WTC11 (cell line): ENCODE results near the gene MINDY4B. TPM values are rescaled to one million over a fixed set of nuclear protein-coding genes. Genes with fewer than 3 reads are reported as not detected.

ENCODE experiments used
- ATAC-seq: fragments of 200-7000 bp; cut with Tn5 transposase; 2 replicates; pipeline ENCODE4 v1.10.0; 2021; ENCODE audit warnings: mild to moderate bottlenecking, moderate library complexity
- CTCF ChIA-PET: fragments of 300-600 bp; sonication (Branson Sonifier 250); formaldehyde crosslinking; loops from one replicate; lab custom pipeline; 2021; ENCODE audit warnings: antibody characterized with exemption; lab: Charles Lee
- POLR2A ChIA-PET: fragments of 350-600 bp; sonication (Branson Sonifier 250); formaldehyde crosslinking; loops from one replicate; lab custom pipeline; 2021; ENCODE audit warnings: antibody characterized with exemption; lab: Charles Lee
- DNase-seq: peaks from one replicate; pipeline ENCODE4 v3.0.0; 2021; ENCODE audit warnings: low spot score
- H3K27ac Mint-ChIP-seq: 2 replicates; pipeline ENCODE4 v1.8.0; 2021; ENCODE audit warnings: mixed read lengths
- H3K27me3 Mint-ChIP-seq: 2 replicates; pipeline ENCODE4 v1.8.0; 2021; ENCODE audit warnings: low read depth, mild to moderate bottlenecking, moderate library complexity, mixed read lengths
- H3K36me3 Mint-ChIP-seq: 2 replicates; pipeline ENCODE4 v1.8.0; 2021; ENCODE audit warnings: mixed read lengths
- H3K4me1 Mint-ChIP-seq: 2 replicates; pipeline ENCODE4 v1.8.0; 2022; ENCODE audit warnings: mixed read lengths
- H3K4me3 Mint-ChIP-seq: 2 replicates; pipeline ENCODE4 v1.8.0; 2021; ENCODE audit warnings: mild to moderate bottlenecking, moderate library complexity, mixed read lengths
- H3K9me3 Mint-ChIP-seq: 2 replicates; pipeline ENCODE4 v1.8.0; 2021; ENCODE audit warnings: mixed read lengths
- CBFB ChIP-seq: sonication (generic); formaldehyde crosslinking; IDR thresholded peaks from 2 replicates; pipeline ENCODE4 v1.8.1; 2022; ENCODE audit warnings: mild to moderate bottlenecking, low read depth, missing genetic modification reagents
- IRF2 ChIP-seq: sonication (generic); formaldehyde crosslinking; IDR thresholded peaks from 2 replicates; pipeline ENCODE4 v1.8.0; 2022; ENCODE audit warnings: low read depth, missing genetic modification reagents, borderline replicate concordance
- JAZF1 ChIP-seq: fragments of 250-450 bp; sonication (Bioruptor Pico); IDR thresholded peaks from 2 replicates; pipeline ENCODE4 v1.9.0; 2021; ENCODE audit warnings: moderate library complexity, mild to moderate bottlenecking, inconsistent platforms
- MXD4 ChIP-seq: fragments of 250-450 bp; sonication (Bioruptor Pico); IDR thresholded peaks from 2 replicates; pipeline ENCODE4 v1.8.0; 2021; ENCODE audit warnings: mild to moderate bottlenecking, moderate library complexity, borderline replicate concordance
- NR3C1 ChIP-seq: sonication (generic); formaldehyde crosslinking; conservative IDR thresholded peaks from 2 replicates; pipeline ENCODE4 v1.8.1; 2023; ENCODE audit warnings: low read depth, mild to moderate bottlenecking, missing genetic modification reagents
- RELA ChIP-seq: sonication (generic); formaldehyde crosslinking; IDR thresholded peaks from 2 replicates; pipeline ENCODE4 v1.8.1; 2022; ENCODE audit warnings: missing genetic modification reagents, mild to moderate bottlenecking, borderline replicate concordance
- RORB ChIP-seq: fragments of 250-450 bp; sonication (Bioruptor Pico); IDR thresholded peaks from 2 replicates; pipeline ENCODE4 v1.9.0; 2021; ENCODE audit warnings: mild to moderate bottlenecking
- SOX15 ChIP-seq: fragments of 250-450 bp; sonication (Bioruptor Pico); IDR thresholded peaks from 2 replicates; pipeline ENCODE4 v1.9.0; 2021; ENCODE audit warnings: mild to moderate bottlenecking
- ZNF232 ChIP-seq: sonication (generic); formaldehyde crosslinking; IDR thresholded peaks from 2 replicates; pipeline ENCODE4 v1.8.0; 2022; ENCODE audit warnings: mild to moderate bottlenecking, missing genetic modification reagents
- ZNF317 ChIP-seq: sonication (generic); formaldehyde crosslinking; IDR thresholded peaks from 2 replicates; pipeline ENCODE4 v1.8.1; 2023; ENCODE audit warnings: low read depth, mild to moderate bottlenecking, moderate library complexity, missing genetic modification reagents, borderline replicate concordance
- ZNF423 ChIP-seq: fragments of 250-450 bp; sonication (Bioruptor Pico); IDR thresholded peaks from 2 replicates; pipeline ENCODE4 v2.1.2; 2022; ENCODE audit warnings: mild to moderate bottlenecking, moderate library complexity
- total RNA-seq: library from RNA; stranded (reverse); gene quantifications from 3 replicates; pipeline ENCODE4 v1.2.3, GENCODE V29; 2021
- TF ChIP-seq, protein P1 (sequence below): sonication (generic); formaldehyde crosslinking; IDR thresholded peaks from 2 replicates; pipeline ENCODE4 v1.8.1; 2022; ENCODE audit warnings: mild to moderate bottlenecking, missing genetic modification reagents, moderate library complexity, borderline replicate concordance
- TF ChIP-seq, protein P2 (sequence below): fragments of 200-600 bp; IDR thresholded peaks from 2 replicates; pipeline ENCODE4 v1.8.0; 2022; ENCODE audit warnings: antibody characterized with exemption
- TF ChIP-seq, protein P3 (sequence below): sonication (generic); formaldehyde crosslinking; IDR thresholded peaks from 2 replicates; pipeline ENCODE4 v1.8.1; 2023; ENCODE audit warnings: mild to moderate bottlenecking, missing genetic modification reagents, borderline replicate concordance
- TF ChIP-seq, protein P4 (sequence below): fragments of 250-450 bp; sonication (Bioruptor Pico); IDR thresholded peaks from 2 replicates; pipeline ENCODE4 v1.9.0; 2021; ENCODE audit warnings: moderate library complexity, mild to moderate bottlenecking, inconsistent platforms, borderline replicate concordance
- TF ChIP-seq, protein P5 (sequence below): sonication (generic); formaldehyde crosslinking; IDR thresholded peaks from 2 replicates; pipeline ENCODE4 v1.8.1; 2023; ENCODE audit warnings: mild to moderate bottlenecking, missing genetic modification reagents, moderate library complexity
- TF ChIP-seq, protein P6 (sequence below): fragments of 250-450 bp; sonication (Bioruptor Pico); IDR thresholded peaks from 2 replicates; pipeline ENCODE4 v1.9.0; 2021; ENCODE audit warnings: mild to moderate bottlenecking

The MINDY4B gene
- total RNA-seq, 1 experiment from 2014 or later: not detected

DNA sequence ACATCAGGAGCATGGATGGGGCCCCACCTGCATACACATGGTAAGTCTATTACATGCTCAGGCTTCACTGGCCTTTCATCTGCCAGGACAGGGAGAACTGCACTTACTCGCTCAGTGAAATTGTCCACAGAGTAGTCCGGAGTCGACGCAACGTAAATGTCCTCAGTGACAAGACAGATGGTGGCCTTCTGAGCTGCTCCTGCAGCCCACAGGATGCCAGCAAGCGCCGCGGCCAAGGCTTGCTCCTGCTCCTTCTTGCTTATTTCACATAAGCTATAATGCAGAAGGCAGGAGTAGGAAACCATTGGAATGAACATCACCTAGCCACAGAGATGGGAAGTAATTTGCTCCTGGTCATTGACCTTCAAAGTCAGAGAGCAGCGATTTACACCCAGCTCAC, 14.4 kb downstream of the MINDY4B start:
- ChIA-PET CTCF (interaction anchor here (0.6 kb wide), 1 partner anchor 534 kb away, joined by 3 read pairs; no protein-coding TSS in a partner anchor), POLR2A (no interaction called here)
- no peaks in the 10 kb centered on the region for H3K4me1 Mint-ChIP-seq
- peaks cover 2% of the 10 kb centered on the region for H3K36me3 Mint-ChIP-seq
- peaks cover 21% of the 10 kb centered on the region for H3K9me3 Mint-ChIP-seq
- H3K27ac Mint-ChIP-seq: no peak overlapping the region
- H3K27me3 Mint-ChIP-seq: no peaks in the 10 kb centered on the region
- DNase-seq (no peak), ATAC-seq (no peak)
- H3K4me3 Mint-ChIP-seq: no peak overlapping the region
- TF ChIP-seq ZNF232 (no peak), CBFB (CRISPR knock-in tag) (no peak), RORB (no peak), JAZF1 (CRISPR knock-in tag) (no peak), ZNF317 (no peak), ZNF423 (CRISPR knock-in tag) (no peak), MXD4 (CRISPR knock-in tag) (no peak), RELA (CRISPR knock-in tag) (no peak), IRF2 (no peak), SOX15 (no peak), NR3C1 (CRISPR knock-in tag) (no peak)
- TF ChIP-seq, protein P1, sequence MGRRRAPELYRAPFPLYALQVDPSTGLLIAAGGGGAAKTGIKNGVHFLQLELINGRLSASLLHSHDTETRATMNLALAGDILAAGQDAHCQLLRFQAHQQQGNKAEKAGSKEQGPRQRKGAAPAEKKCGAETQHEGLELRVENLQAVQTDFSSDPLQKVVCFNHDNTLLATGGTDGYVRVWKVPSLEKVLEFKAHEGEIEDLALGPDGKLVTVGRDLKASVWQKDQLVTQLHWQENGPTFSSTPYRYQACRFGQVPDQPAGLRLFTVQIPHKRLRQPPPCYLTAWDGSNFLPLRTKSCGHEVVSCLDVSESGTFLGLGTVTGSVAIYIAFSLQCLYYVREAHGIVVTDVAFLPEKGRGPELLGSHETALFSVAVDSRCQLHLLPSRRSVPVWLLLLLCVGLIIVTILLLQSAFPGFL: no peak
- TF ChIP-seq, protein P2, sequence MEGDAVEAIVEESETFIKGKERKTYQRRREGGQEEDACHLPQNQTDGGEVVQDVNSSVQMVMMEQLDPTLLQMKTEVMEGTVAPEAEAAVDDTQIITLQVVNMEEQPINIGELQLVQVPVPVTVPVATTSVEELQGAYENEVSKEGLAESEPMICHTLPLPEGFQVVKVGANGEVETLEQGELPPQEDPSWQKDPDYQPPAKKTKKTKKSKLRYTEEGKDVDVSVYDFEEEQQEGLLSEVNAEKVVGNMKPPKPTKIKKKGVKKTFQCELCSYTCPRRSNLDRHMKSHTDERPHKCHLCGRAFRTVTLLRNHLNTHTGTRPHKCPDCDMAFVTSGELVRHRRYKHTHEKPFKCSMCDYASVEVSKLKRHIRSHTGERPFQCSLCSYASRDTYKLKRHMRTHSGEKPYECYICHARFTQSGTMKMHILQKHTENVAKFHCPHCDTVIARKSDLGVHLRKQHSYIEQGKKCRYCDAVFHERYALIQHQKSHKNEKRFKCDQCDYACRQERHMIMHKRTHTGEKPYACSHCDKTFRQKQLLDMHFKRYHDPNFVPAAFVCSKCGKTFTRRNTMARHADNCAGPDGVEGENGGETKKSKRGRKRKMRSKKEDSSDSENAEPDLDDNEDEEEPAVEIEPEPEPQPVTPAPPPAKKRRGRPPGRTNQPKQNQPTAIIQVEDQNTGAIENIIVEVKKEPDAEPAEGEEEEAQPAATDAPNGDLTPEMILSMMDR: no peak
- TF ChIP-seq, protein P3, sequence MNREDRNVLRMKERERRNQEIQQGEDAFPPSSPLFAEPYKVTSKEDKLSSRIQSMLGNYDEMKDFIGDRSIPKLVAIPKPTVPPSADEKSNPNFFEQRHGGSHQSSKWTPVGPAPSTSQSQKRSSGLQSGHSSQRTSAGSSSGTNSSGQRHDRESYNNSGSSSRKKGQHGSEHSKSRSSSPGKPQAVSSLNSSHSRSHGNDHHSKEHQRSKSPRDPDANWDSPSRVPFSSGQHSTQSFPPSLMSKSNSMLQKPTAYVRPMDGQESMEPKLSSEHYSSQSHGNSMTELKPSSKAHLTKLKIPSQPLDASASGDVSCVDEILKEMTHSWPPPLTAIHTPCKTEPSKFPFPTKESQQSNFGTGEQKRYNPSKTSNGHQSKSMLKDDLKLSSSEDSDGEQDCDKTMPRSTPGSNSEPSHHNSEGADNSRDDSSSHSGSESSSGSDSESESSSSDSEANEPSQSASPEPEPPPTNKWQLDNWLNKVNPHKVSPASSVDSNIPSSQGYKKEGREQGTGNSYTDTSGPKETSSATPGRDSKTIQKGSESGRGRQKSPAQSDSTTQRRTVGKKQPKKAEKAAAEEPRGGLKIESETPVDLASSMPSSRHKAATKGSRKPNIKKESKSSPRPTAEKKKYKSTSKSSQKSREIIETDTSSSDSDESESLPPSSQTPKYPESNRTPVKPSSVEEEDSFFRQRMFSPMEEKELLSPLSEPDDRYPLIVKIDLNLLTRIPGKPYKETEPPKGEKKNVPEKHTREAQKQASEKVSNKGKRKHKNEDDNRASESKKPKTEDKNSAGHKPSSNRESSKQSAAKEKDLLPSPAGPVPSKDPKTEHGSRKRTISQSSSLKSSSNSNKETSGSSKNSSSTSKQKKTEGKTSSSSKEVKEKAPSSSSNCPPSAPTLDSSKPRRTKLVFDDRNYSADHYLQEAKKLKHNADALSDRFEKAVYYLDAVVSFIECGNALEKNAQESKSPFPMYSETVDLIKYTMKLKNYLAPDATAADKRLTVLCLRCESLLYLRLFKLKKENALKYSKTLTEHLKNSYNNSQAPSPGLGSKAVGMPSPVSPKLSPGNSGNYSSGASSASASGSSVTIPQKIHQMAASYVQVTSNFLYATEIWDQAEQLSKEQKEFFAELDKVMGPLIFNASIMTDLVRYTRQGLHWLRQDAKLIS (CRISPR knock-in tag): no peak
- TF ChIP-seq, protein P4, sequence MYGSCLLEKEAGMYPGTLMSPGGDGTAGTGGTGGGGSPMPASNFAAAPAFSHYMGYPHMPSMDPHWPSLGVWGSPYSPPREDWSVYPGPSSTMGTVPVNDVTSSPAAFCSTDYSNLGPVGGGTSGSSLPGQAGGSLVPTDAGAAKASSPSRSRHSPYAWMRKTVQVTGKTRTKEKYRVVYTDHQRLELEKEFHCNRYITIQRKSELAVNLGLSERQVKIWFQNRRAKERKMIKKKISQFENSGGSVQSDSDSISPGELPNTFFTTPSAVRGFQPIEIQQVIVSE (CRISPR knock-in tag): no peak
- TF ChIP-seq, protein P5, sequence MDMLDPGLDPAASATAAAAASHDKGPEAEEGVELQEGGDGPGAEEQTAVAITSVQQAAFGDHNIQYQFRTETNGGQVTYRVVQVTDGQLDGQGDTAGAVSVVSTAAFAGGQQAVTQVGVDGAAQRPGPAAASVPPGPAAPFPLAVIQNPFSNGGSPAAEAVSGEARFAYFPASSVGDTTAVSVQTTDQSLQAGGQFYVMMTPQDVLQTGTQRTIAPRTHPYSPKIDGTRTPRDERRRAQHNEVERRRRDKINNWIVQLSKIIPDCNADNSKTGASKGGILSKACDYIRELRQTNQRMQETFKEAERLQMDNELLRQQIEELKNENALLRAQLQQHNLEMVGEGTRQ (CRISPR knock-in tag): no peak
- TF ChIP-seq, protein P6, sequence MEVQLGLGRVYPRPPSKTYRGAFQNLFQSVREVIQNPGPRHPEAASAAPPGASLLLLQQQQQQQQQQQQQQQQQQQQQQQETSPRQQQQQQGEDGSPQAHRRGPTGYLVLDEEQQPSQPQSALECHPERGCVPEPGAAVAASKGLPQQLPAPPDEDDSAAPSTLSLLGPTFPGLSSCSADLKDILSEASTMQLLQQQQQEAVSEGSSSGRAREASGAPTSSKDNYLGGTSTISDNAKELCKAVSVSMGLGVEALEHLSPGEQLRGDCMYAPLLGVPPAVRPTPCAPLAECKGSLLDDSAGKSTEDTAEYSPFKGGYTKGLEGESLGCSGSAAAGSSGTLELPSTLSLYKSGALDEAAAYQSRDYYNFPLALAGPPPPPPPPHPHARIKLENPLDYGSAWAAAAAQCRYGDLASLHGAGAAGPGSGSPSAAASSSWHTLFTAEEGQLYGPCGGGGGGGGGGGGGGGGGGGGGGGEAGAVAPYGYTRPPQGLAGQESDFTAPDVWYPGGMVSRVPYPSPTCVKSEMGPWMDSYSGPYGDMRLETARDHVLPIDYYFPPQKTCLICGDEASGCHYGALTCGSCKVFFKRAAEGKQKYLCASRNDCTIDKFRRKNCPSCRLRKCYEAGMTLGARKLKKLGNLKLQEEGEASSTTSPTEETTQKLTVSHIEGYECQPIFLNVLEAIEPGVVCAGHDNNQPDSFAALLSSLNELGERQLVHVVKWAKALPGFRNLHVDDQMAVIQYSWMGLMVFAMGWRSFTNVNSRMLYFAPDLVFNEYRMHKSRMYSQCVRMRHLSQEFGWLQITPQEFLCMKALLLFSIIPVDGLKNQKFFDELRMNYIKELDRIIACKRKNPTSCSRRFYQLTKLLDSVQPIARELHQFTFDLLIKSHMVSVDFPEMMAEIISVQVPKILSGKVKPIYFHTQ (CRISPR knock-in tag): no peak
